Heart left ventricle (tissue), 16 donors: Measurements from ENCODE around the gene PCNX4. TPM values are rescaled to one million over a fixed set of nuclear protein-coding genes. Genes with fewer than 3 reads are reported as not detected.

ENCODE experiments used
- ATAC-seq, 4 donors: fragments of 200-7000 bp; cut with Tn5 transposase; one replicate each; pipeline ENCODE4 v1.9.1; 2020 to 2022; ENCODE audit warnings: moderate library complexity in 4 of 4, mild to moderate bottlenecking in 3 of 4, moderate number of reproducible peaks in 1 of 4
- DNase-seq, 5 donors: peaks; one replicate each; pipeline ENCODE4 v3.0.0-alpha.2; 2020
- H3K27ac ChIP-seq, 12 donors: fragments of 200-600 bp; sonication (generic) in 4 of 12; one replicate each; pipeline versions ENCODE4 v1.5.0 to v1.8.0; 2016 to 2022; ENCODE audit warnings: mild to moderate bottlenecking in 2 of 12
- H3K27me3 ChIP-seq, 9 donors: fragments of 200-600 bp; sonication (generic) in 2 of 9; one replicate each; pipeline versions ENCODE4 v1.5.1 to v1.8.0; 2016 to 2022; ENCODE audit warnings: mild to moderate bottlenecking in 3 of 9
- H3K36me3 ChIP-seq, 9 donors: fragments of 200-600 bp; sonication (generic) in 2 of 9; one replicate each; pipeline versions ENCODE4 v1.5.0 to v1.8.0; 2018 to 2022; ENCODE audit warnings: mild to moderate bottlenecking in 2 of 9
- H3K4me1 ChIP-seq, 12 donors: fragments of 200-600 bp; sonication (generic) in 4 of 12; one replicate each; pipeline versions ENCODE4 v1.5.0 to v1.8.0; 2016 to 2022; ENCODE audit warnings: mild to moderate bottlenecking in 3 of 12
- H3K4me3 ChIP-seq, 12 donors: fragments of 200-600 bp; sonication (generic) in 4 of 12; one replicate each; pipeline versions ENCODE4 v1.5.0 to v1.8.0; 2017 to 2022; ENCODE audit warnings: mild to moderate bottlenecking in 9 of 12, moderate library complexity in 4 of 12
- H3K9me3 ChIP-seq, 12 donors: fragments of 200-600 bp; sonication (generic) in 4 of 12; one replicate each; pipeline versions ENCODE4 v1.5.0 to v1.8.0; 2016 to 2022; ENCODE audit warnings: mild to moderate bottlenecking in 1 of 12
- CTCF ChIP-seq, 12 donors: fragments of 200-600 bp; sonication (generic) in 4 of 12; IDR thresholded peaks; one replicate each; pipeline versions ENCODE4 v1.5.0 to v1.8.0; 2018 to 2022; ENCODE audit warnings: antibody characterized with exemption in 12 of 12, mild to moderate bottlenecking in 5 of 12
- POLR2A ChIP-seq, 2 donors: fragments of 450-650 bp; IDR thresholded peaks; one replicate each; pipeline ENCODE4 v1.6.1; 2017; ENCODE audit warnings: antibody characterized with exemption in 2 of 2, mild to moderate bottlenecking in 2 of 2, moderate library complexity in 2 of 2
- WGBS, 4 donors: extraction: QIAGEN DNeasy Blood & Tissue Kit in 2 of 4; methylation state at CpG; one replicate each; pipeline versions ENCODE4 v1.1.5 to v1.1.7; 2013 to 2018; 5-methylcytosine and 5-hydroxymethylcytosine counted together
- intact Hi-C, 10 donors: fragments of 100-400 bp; cut with DNase I; formaldehyde crosslinking; loops; one replicate each; pipeline versions ENCODE4 v1.11.1 to v1.14.2; 2022
- polyA plus RNA-seq, 2 donors: library from polyadenylated mRNA; stranded (reverse); fragments of 200-250 nt; gene quantifications; one replicate each; pipeline ENCODE4 v1.2.3, GENCODE V29; 2013
- total RNA-seq, 9 donors: library from RNA; depleted of rRNA in 2 of 9; stranded (reverse); fragments of >200 nt in 2 of 9; fragmentation: NEBNext Ultra II Directional in 3 of 9; extraction: Animal tissue kit (Norgen Biotek cat#: 25700) in 3 of 9; gene quantifications; one replicate each; pipeline versions ENCODE4 v1.1.0 to v1.2.4, GENCODE V29; 2016 to 2023
- donor health status: ischemic (EF 13 %, LVEDD 7.1; RV severe dilation, severe dysfunction).
- donor health status: healthy with polysubstance abuse.
- donor health status: DM: no; HTN: yes; CAD: no.
- donor health status: DM: no; HTN: no; CAD: no.
- donor health status: ischemic (EF 25% LVEDD 6.9; RV normal size, moderate dysfunction).
- donor health status: ischemic (EF 25% LVEDD 5.7; RV mildly dilated, moderate dysfunction).
- donor health status: healthy.
- donor health status: DM: yes; HTN: yes; CAD: no.
- donor health status: ischemic (EF 35%, LVEDD 5.7; RV mildly dilated, moderate dysfunction).
- donor health status: nonischemic (EF 11% LVEDD 7.7; RV severe dilation, severe dysfunction).
- donor health status: DM: yes; HTN: yes; CAD: no.
- donor health status: PGD.
- donor health status: ischemic (EF 29% LVEDD 5.4; RV normal size, mild dysfunction).
- donor health status: nonischemic (EF 23%, LVEDD 6.1; RV moderate dilation, normal function).

Gene PCNX4
- total and polyA plus RNA-seq, 11 donors = 19.7 to 56.2 (median 32.4) TPM

GRCh38 chr14:60111732-60112131 is 20.0 kb downstream of the PCNX4 start:
- H3K27me3 ChIP-seq = no peaks in the 10 kb centered on the region
- DNase-seq (no peak), ATAC-seq (no peak)
- intact Hi-C loops = no loop called here
- TF ChIP-seq POLR2A (IDR thresholded peaks at IDR 0.05) = no peak
- no peak for TF ChIP-seq CTCF (IDR thresholded peaks at IDR 0.05)
- H3K27ac ChIP-seq = no peak overlapping the region
- peaks cover 0 to 44% (median 33%) of the 10 kb centered on the region in 9 donors for H3K36me3 ChIP-seq
- H3K9me3 ChIP-seq = no peaks in the 10 kb centered on the region
- H3K4me3 ChIP-seq = no peak overlapping the region
- 57 to 81% (median 72%) methylated on average over 2 of the region's 2 CpGs for WGBS, 4 donors
- H3K4me1 ChIP-seq = peaks cover 0 to 11% (median 3%) of the 10 kb centered on the region in 12 donors

GRCh38 chr14:60114881-60115280 is 23.2 kb downstream of the PCNX4 start:
- intact Hi-C loops = no loop called here
- no peak for TF ChIP-seq POLR2A (IDR thresholded peaks at IDR 0.05)
- TF ChIP-seq CTCF (IDR thresholded peaks at IDR 0.05) = no peak
- no peak for DNase-seq
- WGBS, 4 donors = 0 to 45% (median 15%) methylated on average over 1 of the region's 1 CpG
- H3K27ac ChIP-seq = no peak overlapping the region
- H3K9me3 ChIP-seq = no peaks in the 10 kb centered on the region
- no peak overlapping the region for H3K4me3 ChIP-seq
- H3K4me1 ChIP-seq = peaks cover 0 to 6% (median 0%) of the 10 kb centered on the region in 12 donors
- no peaks in the 10 kb centered on the region for H3K27me3 ChIP-seq
- no peak for ATAC-seq
- peaks cover 4 to 57% (median 48%) of the 10 kb centered on the region in 9 donors for H3K36me3 ChIP-seq

DNA sequence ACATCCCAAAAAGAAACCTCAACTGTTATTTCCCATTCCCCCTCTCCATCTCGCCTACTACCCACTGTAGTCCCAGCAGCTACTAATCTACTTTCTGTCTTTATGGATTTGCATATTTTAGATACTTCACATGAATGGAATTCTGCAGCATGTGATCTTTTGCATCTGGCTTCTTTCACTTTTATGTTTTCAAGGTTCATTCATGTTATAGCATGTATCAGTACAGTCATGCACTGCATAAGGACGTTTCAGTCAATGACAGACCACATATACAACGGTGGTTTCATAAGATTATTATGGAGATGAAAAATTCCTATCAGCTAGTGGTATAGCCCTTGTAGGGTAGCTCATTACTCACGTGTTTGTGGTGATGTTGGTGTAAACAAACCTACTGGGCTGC is 24.5 kb downstream of the PCNX4 start:
- 62 to 82% (median 66%) methylated on average over 4 of the region's 4 CpGs for WGBS, 4 donors
- Histone ChIP-seq H3K36me3 (peaks cover 4 to 70% (median 59%) of the 10 kb centered on the region in 9 donors), H3K27me3 (no peaks in the 10 kb centered on the region), H3K9me3 (no peaks in the 10 kb centered on the region), H3K4me3 (no peak overlapping the region), H3K4me1 (peaks cover 0 to 6% (median 0%) of the 10 kb centered on the region in 12 donors), H3K27ac (no peak overlapping the region)
- ATAC-seq = no peak
- intact Hi-C loops = no loop called here
- TF ChIP-seq POLR2A (IDR thresholded peaks at IDR 0.05) (no peak), CTCF (IDR thresholded peaks at IDR 0.05) (no peak)
- no peak for DNase-seq

DNA sequence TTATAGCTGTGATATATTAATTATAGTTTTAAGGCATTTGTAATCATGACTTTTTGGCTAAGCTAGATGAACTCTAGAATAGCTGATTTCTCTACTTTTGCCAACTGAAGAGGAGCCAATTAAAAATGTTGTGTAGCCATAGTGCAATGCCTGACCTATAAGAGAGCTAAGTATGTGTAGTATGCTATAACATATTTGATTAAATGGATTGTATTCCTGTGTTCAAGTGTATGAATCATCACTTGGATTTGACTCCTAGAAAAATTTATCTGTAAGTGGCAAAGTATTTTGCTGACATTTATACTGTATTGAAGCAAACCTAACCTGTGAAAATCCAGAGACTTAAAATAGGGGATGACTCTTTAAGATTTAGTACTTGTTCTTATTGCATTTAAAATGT is 34.2 kb downstream of the PCNX4 start:
- H3K27ac ChIP-seq = no peak overlapping the region
- H3K9me3 ChIP-seq = no peaks in the 10 kb centered on the region
- no peak overlapping the region for H3K4me3 ChIP-seq
- intact Hi-C loops = no loop called here
- DNase-seq (no peak), ATAC-seq (no peak)
- H3K36me3 ChIP-seq = peaks cover 0 to 95% (median 75%) of the 10 kb centered on the region in 9 donors
- H3K4me1 ChIP-seq = no peaks in the 10 kb centered on the region
- TF ChIP-seq POLR2A (IDR thresholded peaks at IDR 0.05) = no peak
- TF ChIP-seq CTCF (IDR thresholded peaks at IDR 0.05) = no peak
- no peaks in the 10 kb centered on the region for H3K27me3 ChIP-seq
